Measurements from ENCODE around the gene NEDD8. TPM values are rescaled to one million over a fixed set of nuclear protein-coding genes. Genes with fewer than 3 reads are reported as not detected.

NEDD8 gene
- total RNA-seq, 4 donors from 2014 or later, result 42.2 to 113 (median 69.9) TPM

GRCh38 chr14:24262821-24263733 lies 30.9 kb upstream of the NEDD8 start, which contains the start of gene TGM1:
Gene TGM1, minus strand, starts transcription at chr14:24263177. Its CDS starts 825 bp downstream, at chr14:24262352.
- DNase-seq, result no peak
- no peak within 1 kb of the TSS for H3K27ac ChIP-seq
- intact Hi-C loops (cut with DNase I; ENCODE audit: low total_unique reads) (no loop called here), in situ Hi-C loops (cut with MboI; ENCODE audit: low pct_ligation_motif_present in 1 of 4, low pct_unique_long_range_greater_than_20kb in 1 of 4, low sequenced_read_pairs in 3 of 4) (no loop called here)
- no peak for TF ChIP-seq EP300 (IDR thresholded peaks at IDR 0.05; ENCODE audit: low read depth)
- TF ChIP-seq POLR2AphosphoS5 (IDR thresholded peaks at IDR 0.05), result no peak
- TF ChIP-seq POLR2A (IDR thresholded peaks at IDR 0.05), result no peak
- TF ChIP-seq CTCF (IDR thresholded peaks at IDR 0.05), result no peak
- no peaks in the 10 kb centered on the region for H3K27me3 ChIP-seq
- peaks cover 0 to 18% (median 0%) of the 10 kb centered on the region in 4 donors for H3K36me3 ChIP-seq
- 87% methylated on average over 11 of the region's 14 CpGs; no CpG with 5 or more reads in 1 of the 2 donors for WGBS, 2 donors (ENCODE audit: low coverage in 1 of 2)
- H3K4me1 ChIP-seq, result no peaks in the 10 kb centered on the region
- H3K9me3 ChIP-seq, result no peaks in the 10 kb centered on the region
- H3K4me3 ChIP-seq, result no peak within 1 kb of the TSS

GRCh38 chr14:24261969-24262327 lies 29.8 kb upstream of the NEDD8 start:
- peaks cover 0 to 10% (median 0%) of the 10 kb centered on the region in 4 donors for H3K36me3 ChIP-seq
- TF ChIP-seq POLR2AphosphoS5 (IDR thresholded peaks at IDR 0.05) (no peak), EP300 (IDR thresholded peaks at IDR 0.05; ENCODE audit: low read depth) (no peak), POLR2A (IDR thresholded peaks at IDR 0.05) (no peak), CTCF (IDR thresholded peaks at IDR 0.05) (no peak)

GRCh38 chr14:24261256-24261968 lies 29.2 kb upstream of the NEDD8 start:
- WGBS, 2 donors (ENCODE audit: low coverage in 1 of 2), result 92 to 100% methylated on average over 3 to 20 of the region's 20 CpGs
- in situ Hi-C loops (cut with MboI; ENCODE audit: low pct_ligation_motif_present in 1 of 4, low pct_unique_long_range_greater_than_20kb in 1 of 4, low sequenced_read_pairs in 3 of 4), result no loop called here
- Histone ChIP-seq H3K27me3 (no peaks in the 10 kb centered on the region), H3K27ac (no peak overlapping the region), H3K9me3 (no peaks in the 10 kb centered on the region), H3K36me3 (peaks cover 0 to 7% (median 0%) of the 10 kb centered on the region in 4 donors), H3K4me1 (no peaks in the 10 kb centered on the region), H3K4me3 (no peak overlapping the region)
- TF ChIP-seq CTCF (IDR thresholded peaks at IDR 0.05) (no peak), EP300 (IDR thresholded peaks at IDR 0.05; ENCODE audit: low read depth) (no peak), POLR2AphosphoS5 (IDR thresholded peaks at IDR 0.05) (no peak), POLR2A (IDR thresholded peaks at IDR 0.05) (no peak)
- intact Hi-C loops (cut with DNase I; ENCODE audit: low total_unique reads), result no loop called here
- DNase-seq, result no peak

More at GRCh38 chr14:24261969-24262327, 29.8 kb upstream of the NEDD8 start:
- intact Hi-C loops (cut with DNase I; ENCODE audit: low total_unique reads), result no loop called here
- H3K27me3 ChIP-seq, result no peaks in the 10 kb centered on the region
- no peak for DNase-seq
- in situ Hi-C loops (cut with MboI; ENCODE audit: low pct_ligation_motif_present in 1 of 4, low pct_unique_long_range_greater_than_20kb in 1 of 4, low sequenced_read_pairs in 3 of 4), result no loop called here
- H3K27ac ChIP-seq, result no peak overlapping the region
- H3K4me1 ChIP-seq, result no peaks in the 10 kb centered on the region
- WGBS, 2 donors (ENCODE audit: low coverage in 1 of 2), result 90% methylated on average over 17 of the region's 19 CpGs; no CpG with 5 or more reads in 1 of the 2 donors
- no peak overlapping the region for H3K4me3 ChIP-seq
- H3K9me3 ChIP-seq, result no peaks in the 10 kb centered on the region

- Histone ChIP-seq H3K4me3 (no peak overlapping the region), H3K27me3 (no peaks in the 10 kb centered on the region), H3K9me3 (no peaks in the 10 kb centered on the region), H3K27ac (no peak overlapping the region), H3K4me1 (no peaks in the 10 kb centered on the region), H3K36me3 (peaks cover 0 to 1% (median 0%) of the 10 kb centered on the region in 4 donors)
- no peak for TF ChIP-seq EP300 (IDR thresholded peaks at IDR 0.05; ENCODE audit: low read depth)
- no peak for TF ChIP-seq CTCF (IDR thresholded peaks at IDR 0.05)
- TF ChIP-seq POLR2A (IDR thresholded peaks at IDR 0.05), result no peak
- TF ChIP-seq POLR2AphosphoS5 (IDR thresholded peaks at IDR 0.05), result no peak
- DNase-seq, result no peak
- in situ Hi-C loops (cut with MboI; ENCODE audit: low pct_ligation_motif_present in 1 of 4, low pct_unique_long_range_greater_than_20kb in 1 of 4, low sequenced_read_pairs in 3 of 4) (no loop called here), intact Hi-C loops (cut with DNase I; ENCODE audit: low total_unique reads) (no loop called here)
- WGBS, 2 donors (ENCODE audit: low coverage in 1 of 2), result 80 to 84% methylated on average over 2 to 4 of the region's 4 CpGs
These were observed 28.6 kb upstream of the NEDD8 start for GRCh38 chr14:24260780-24261157.

Measured in transverse colon (tissue), 4 donors.